Measurements from ENCODE around the gene SLFNL1. TPM values are rescaled to one million over a fixed set of nuclear protein-coding genes. Genes with fewer than 3 reads are reported as not detected.

The SLFNL1 gene
- total RNA-seq, 1 donor from 2014 or later, result 0.26 TPM

DNA sequence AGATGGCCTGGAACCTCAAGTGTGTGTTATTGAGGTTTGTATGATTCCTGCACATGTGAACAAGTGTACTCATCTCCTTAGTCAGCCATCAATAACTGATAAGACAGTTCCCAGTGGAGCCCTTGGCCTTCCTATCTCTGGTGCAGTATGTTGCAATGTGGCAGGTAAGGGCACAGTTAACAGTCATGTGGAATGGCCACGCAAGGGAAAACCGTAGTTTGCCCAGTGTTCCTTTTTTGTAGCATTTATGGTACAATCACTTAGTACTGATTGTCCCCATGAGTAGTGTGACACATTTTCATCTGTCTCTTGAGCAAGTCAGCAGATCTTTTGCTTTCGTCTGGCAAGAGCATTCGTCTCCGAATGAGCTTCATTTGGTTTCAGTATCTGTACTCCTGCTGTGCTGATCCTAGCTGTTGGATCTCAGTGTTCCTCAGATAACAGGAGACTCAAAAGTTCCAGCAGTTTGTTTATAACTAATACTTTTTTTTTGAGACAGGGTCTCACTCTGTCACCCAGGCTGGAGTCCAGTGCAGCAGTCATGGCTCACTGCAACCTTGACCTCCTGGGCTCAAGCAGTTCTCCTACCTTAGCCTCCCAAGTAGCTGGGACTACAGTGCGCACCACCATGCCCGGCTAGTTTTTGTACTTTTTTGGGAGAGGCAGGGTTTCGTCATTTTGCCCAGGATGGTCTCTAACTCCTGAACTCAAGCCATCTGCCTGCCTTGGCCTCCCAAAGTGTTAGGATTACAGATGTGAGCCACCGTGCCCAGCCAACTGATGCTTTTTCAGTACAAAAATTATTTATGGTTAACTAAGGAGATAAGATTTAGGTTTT is 33.9 kb downstream of the SLFNL1 start:
- H3K27me3 Mint-ChIP-seq, result no peaks in the 10 kb centered on the region

DNA sequence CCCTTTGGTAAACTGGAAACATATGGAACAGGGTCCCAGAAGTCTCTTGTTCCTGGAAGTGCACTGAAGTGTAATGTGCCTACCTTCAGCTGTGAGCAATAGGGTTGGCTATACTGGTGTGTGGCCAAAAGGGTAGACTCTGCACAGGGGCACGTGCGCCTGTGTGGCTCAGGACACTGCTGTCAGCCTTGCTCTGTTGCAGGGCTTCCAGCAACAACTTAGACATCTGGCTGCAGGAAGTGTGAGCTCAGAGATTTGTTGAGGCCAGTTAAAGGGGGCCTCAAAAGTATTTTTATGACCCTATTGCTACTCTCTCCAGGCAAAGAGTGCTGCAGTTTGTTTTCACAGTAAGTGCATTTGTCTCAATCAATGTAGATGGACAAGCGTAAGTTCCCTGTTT is 34.6 kb downstream of the SLFNL1 start:
- Mint-ChIP-seq H3K27me3 (no peaks in the 10 kb centered on the region), H3K4me1 (peaks cover 46% of the 10 kb centered on the region), H3K4me3 (no peak overlapping the region), H3K36me3 (ENCODE audit: low read depth) (peaks cover 95% of the 10 kb centered on the region), H3K27ac (no peak overlapping the region), H3K9me3 (no peaks in the 10 kb centered on the region)
- DNase-seq, result no peak
- intact Hi-C loops (cut with micrococcal nuclease), result no loop called here

More for the DNA sequence above, 33.9 kb downstream of the SLFNL1 start:
- Mint-ChIP-seq H3K36me3 (ENCODE audit: low read depth) (peaks cover 93% of the 10 kb centered on the region), H3K27ac (no peak overlapping the region), H3K9me3 (no peaks in the 10 kb centered on the region), H3K4me1 (peaks cover 40% of the 10 kb centered on the region), H3K4me3 (no peak overlapping the region)
- no peak for DNase-seq
- intact Hi-C loops (cut with micrococcal nuclease), result no loop called here

DNA sequence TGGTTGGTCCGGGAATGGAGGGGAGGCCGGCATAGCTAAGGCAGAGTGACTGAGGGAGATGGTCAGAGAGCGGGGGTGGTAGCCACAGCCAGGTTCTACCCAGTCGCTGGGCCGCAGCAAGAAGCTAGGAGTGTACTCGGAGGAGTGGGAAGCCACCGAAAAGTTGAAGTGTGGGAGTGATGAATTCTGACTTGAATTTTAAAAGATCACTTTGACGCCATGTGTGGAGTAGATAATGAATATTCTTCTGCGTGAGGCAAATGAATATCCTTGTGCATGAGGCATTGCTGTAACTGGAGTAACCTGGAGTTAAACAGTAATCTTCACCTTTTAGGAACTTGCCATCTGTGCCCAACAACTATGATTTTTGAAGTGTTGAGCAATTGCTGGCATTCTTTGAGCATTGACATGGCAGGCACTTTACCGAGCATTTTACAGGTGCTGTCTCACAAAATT is 35.2 kb downstream of the SLFNL1 start:
- Mint-ChIP-seq H3K36me3 (ENCODE audit: low read depth) (peaks cover 93% of the 10 kb centered on the region), H3K27me3 (no peaks in the 10 kb centered on the region), H3K4me1 (peaks cover 50% of the 10 kb centered on the region), H3K4me3 (peak overlapping the region; percentile 40), H3K9me3 (no peaks in the 10 kb centered on the region), H3K27ac (peak overlapping the region; percentile 84)
- intact Hi-C loops (cut with micrococcal nuclease), result no loop called here
- no peak for DNase-seq

DNA sequence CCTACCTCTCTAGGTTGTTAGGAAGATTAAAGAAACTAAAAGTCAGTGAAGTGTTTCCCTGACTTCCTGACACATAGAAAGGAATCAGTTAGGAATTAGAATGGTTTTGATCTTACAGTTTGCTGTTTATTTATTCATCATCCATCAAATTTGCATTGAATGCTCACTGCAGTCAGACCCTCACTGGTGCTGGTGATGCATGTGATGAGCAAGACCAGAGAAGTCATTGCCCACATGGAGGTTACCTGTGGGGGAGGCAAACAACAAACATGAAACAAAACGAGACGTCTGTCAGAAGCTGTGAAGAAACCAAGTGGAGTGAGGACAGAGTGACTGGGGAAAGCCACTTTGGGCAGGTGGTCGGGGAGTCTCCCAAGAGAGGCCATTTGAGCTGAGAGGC is 35.6 kb downstream of the SLFNL1 start:
- no peak for DNase-seq
- H3K27ac Mint-ChIP-seq, result peak overlapping the region; percentile 84
- intact Hi-C loops (cut with micrococcal nuclease), result loop anchor here (2.0 kb wide), 1 partner anchor 17 kb away; no protein-coding TSS in a partner anchor
- H3K27me3 Mint-ChIP-seq, result no peaks in the 10 kb centered on the region
- H3K36me3 Mint-ChIP-seq (ENCODE audit: low read depth), result peaks cover 93% of the 10 kb centered on the region
- H3K9me3 Mint-ChIP-seq, result no peaks in the 10 kb centered on the region
- peak overlapping the region; percentile 40 for H3K4me3 Mint-ChIP-seq
- H3K4me1 Mint-ChIP-seq, result peaks cover 54% of the 10 kb centered on the region

DNA sequence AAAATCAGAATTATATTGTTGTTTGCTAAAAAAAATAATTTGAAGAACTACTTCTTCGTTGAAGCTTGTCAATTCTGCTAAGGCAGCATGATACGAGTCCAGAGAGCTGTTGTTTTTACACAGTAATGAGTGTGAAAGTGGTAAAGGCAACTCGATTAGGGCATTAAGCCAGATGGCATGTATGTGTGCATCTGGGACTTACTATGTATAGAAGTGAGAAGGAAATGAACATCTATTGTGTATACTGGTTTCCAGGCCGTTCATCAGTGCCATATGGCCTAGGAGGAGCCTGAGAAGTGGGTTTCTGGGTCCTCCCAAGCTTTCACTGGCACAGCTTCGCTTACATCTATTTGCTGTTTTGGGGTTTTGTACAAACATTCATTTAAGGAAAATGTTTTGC is 36.4 kb downstream of the SLFNL1 start:
- Mint-ChIP-seq H3K27me3 (no peaks in the 10 kb centered on the region), H3K36me3 (ENCODE audit: low read depth) (peaks cover 93% of the 10 kb centered on the region), H3K27ac (peak overlapping the region; percentile 84), H3K4me1 (peaks cover 58% of the 10 kb centered on the region), H3K9me3 (no peaks in the 10 kb centered on the region), H3K4me3 (peak overlapping the region; percentile 25)
- intact Hi-C loops (cut with micrococcal nuclease), result loop anchor here (2.0 kb wide), 1 partner anchor 18 kb away; no protein-coding TSS in a partner anchor
- no peak for DNase-seq

DNA sequence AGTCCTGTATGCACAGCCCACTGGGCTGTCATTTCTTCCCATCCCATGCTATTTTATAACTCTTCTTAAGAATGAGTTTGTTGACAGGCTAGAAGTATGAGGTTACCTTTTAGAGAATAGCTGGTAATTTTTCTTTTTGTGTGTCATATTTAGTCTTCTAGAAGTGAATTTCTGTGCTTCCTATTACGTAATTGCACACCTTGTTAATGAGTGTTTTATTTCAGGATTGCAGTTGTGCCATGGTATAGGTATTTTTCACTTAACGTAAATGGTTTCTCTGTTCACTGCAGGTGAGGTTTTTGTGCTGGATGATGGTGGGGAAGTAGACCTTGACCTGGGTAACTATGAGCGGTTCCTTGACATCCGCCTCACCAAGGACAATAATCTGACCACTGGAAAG is 37.0 kb downstream of the SLFNL1 start:
- Mint-ChIP-seq H3K4me3 (peak overlapping the region; percentile 71), H3K4me1 (peaks cover 56% of the 10 kb centered on the region), H3K27me3 (no peaks in the 10 kb centered on the region), H3K36me3 (ENCODE audit: low read depth) (peaks cover 87% of the 10 kb centered on the region), H3K27ac (peak overlapping the region; percentile 95), H3K9me3 (no peaks in the 10 kb centered on the region)
- intact Hi-C loops (cut with micrococcal nuclease), result loop anchor here (1.0 to 5.0 kb wide), 3 partner anchors 18 to 1792 kb away; no protein-coding TSS in a partner anchor
- DNase-seq, result no peak

DNA sequence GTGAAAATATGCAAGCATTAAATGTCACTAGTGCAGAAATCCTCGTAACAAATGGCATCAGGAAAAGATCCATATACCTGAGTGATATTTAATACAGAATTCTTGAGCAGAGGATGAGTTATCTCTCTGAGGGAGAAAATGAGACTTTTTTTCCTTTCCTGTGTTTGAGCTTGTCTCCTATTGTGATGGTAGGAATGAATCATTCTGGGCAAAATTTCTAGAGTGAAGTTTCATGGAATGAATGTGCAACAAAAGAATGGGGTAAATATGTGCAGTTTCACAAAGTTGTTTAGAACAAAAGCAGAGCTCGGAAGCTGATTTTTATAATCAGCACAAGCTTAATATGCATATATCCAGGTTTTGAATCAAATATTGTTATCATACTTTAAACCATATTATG is 37.5 kb downstream of the SLFNL1 start:
- intact Hi-C loops (cut with micrococcal nuclease), result loop anchor here (1.0 to 5.0 kb wide), 3 partner anchors 19 to 1792 kb away; no protein-coding TSS in a partner anchor
- Mint-ChIP-seq H3K9me3 (no peaks in the 10 kb centered on the region), H3K4me1 (peaks cover 56% of the 10 kb centered on the region), H3K4me3 (peak overlapping the region; percentile 71), H3K27me3 (no peaks in the 10 kb centered on the region), H3K36me3 (ENCODE audit: low read depth) (peaks cover 82% of the 10 kb centered on the region), H3K27ac (peak overlapping the region; percentile 95)
- DNase-seq, result no peak

DNA sequence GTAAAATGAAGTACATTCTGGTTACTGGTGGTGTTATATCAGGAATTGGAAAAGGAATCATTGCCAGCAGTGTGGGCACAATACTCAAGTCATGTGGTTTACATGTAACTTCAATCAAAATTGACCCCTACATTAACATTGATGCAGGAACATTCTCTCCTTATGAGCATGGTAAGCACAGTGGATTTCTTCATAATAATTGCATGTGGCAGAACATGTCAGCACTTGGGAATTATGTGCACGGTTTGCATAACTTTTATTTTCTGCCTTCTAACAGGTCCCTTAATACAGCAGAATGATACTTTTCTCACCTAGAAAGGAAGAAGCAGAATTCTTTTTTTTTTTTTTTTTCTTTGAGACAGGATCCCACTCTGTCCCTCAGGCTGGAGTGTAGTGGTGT is 38.2 kb downstream of the SLFNL1 start:
- Mint-ChIP-seq H3K4me1 (peaks cover 57% of the 10 kb centered on the region), H3K36me3 (ENCODE audit: low read depth) (peaks cover 74% of the 10 kb centered on the region), H3K9me3 (no peaks in the 10 kb centered on the region), H3K27ac (peak overlapping the region; percentile 95), H3K27me3 (no peaks in the 10 kb centered on the region), H3K4me3 (peak overlapping the region; percentile 55)
- DNase-seq, result no peak
- intact Hi-C loops (cut with micrococcal nuclease), result loop anchor here (5.0 kb wide), 1 partner anchor 1791 kb away; no protein-coding TSS in a partner anchor

DNA sequence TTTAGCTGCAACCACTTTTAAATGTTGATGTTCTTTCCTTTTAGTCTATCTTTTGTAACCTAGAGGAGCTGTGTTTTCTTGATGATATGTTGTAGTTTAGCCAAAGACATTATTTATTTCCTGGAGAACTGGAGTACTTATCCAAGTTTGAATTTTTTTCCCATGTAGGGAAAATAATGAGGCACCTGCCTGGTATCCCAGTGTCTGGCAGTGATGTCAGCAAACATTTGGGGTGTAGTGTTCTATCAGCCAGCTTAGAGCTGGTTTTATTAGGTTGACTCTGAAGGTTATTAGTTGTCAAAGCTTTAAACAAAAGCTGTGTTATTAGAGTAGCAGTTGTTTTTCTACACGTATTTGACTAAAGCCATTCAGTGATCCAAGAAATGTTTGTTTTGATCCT is 38.8 kb downstream of the SLFNL1 start:
- DNase-seq, result no peak
- peak overlapping the region; percentile 91 for H3K4me3 Mint-ChIP-seq
- H3K27me3 Mint-ChIP-seq, result no peaks in the 10 kb centered on the region
- H3K4me1 Mint-ChIP-seq, result peaks cover 57% of the 10 kb centered on the region
- no peaks in the 10 kb centered on the region for H3K9me3 Mint-ChIP-seq
- peaks cover 69% of the 10 kb centered on the region for H3K36me3 Mint-ChIP-seq (ENCODE audit: low read depth)
- intact Hi-C loops (cut with micrococcal nuclease), result loop anchor here (5.0 kb wide), 1 partner anchor 1790 kb away; no protein-coding TSS in a partner anchor
- H3K27ac Mint-ChIP-seq, result peak overlapping the region; percentile 74

DNA sequence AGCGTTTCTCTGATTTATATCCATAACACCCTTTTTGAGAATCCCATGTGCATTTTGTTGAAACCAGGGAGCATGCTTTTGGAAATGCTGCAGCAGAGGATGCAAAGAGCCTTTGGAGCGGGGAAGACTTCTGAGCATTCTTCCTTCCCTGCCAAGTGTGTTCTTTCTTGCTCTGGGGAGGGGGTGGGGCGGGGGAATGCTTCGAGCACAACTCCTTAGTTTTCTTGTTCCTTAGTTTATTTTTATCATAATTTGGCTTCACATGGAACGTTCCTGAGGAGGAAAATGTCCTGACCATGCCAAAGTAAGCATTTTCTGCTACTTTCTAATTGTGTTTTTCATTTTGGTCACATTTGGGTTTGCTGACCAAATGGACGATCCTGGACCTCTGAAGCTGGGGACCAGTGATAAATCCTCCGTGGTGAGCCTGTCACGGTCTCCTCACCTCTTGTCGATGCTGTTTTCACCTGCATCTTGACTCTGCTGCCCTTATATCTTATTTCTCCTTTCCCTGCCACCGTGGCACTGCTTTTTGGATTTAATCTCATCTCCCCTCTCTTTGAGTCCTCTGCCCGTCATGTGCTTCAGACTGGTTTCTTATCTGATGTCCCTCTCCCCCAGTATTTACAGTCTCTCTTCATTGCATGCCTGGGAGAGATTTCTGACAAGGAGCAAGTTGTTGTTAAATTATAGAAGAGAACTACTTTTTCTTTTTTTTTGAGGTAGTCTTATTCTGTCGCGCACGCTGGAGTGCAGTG is 39.7 kb downstream of the SLFNL1 start:
- intact Hi-C loops (cut with micrococcal nuclease), result loop anchor here (5.0 kb wide), 1 partner anchor 1790 kb away; no protein-coding TSS in a partner anchor
- Mint-ChIP-seq H3K27me3 (no peaks in the 10 kb centered on the region), H3K4me3 (peak overlapping the region; percentile 91), H3K4me1 (peaks cover 56% of the 10 kb centered on the region), H3K9me3 (peaks cover 3% of the 10 kb centered on the region), H3K27ac (peak overlapping the region; percentile 74), H3K36me3 (ENCODE audit: low read depth) (peaks cover 60% of the 10 kb centered on the region)
- DNase-seq, result no peak

DNA sequence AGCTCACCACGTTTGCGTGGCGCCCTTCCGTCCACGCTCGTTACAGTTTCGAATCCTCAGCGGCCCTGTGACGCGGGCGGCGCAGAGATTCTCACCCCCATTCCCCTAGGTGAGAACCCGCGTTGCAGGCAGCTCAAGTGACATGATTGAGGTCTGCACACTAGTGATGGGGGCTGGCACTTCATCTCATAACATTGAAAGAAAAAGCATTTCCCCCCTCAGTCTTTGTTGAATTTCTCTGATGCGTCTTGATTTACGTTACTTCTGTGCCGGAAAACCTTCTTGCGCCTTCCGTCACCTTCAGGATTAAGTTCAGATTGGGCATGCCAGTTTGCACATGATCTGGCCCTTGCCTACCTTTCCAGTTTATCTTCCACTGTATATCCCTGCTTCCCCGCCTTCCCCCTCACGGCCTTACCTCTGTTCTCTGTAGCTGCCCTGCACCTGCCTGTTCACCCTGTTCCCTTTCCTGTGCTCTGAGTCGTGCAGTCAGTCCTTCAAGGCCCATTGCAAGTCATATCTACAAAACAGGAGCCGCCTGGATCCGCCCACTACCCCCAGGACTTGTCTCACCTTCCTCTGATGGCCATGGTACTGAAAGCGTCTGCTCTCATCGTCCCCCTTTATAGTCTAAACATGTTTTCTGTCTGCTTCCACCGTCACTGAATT is 40.9 kb downstream of the SLFNL1 start:
- H3K9me3 Mint-ChIP-seq, result peaks cover 4% of the 10 kb centered on the region
- H3K36me3 Mint-ChIP-seq (ENCODE audit: low read depth), result peaks cover 47% of the 10 kb centered on the region
- intact Hi-C loops (cut with micrococcal nuclease), result loop anchor here (5.0 kb wide), 1 partner anchor 1788 kb away; no protein-coding TSS in a partner anchor
- H3K4me3 Mint-ChIP-seq, result peak overlapping the region; percentile 91
- peak; percentile 86 for DNase-seq
- H3K27ac Mint-ChIP-seq, result peak overlapping the region; percentile 96
- peaks cover 53% of the 10 kb centered on the region for H3K4me1 Mint-ChIP-seq
- no peaks in the 10 kb centered on the region for H3K27me3 Mint-ChIP-seq

DNA sequence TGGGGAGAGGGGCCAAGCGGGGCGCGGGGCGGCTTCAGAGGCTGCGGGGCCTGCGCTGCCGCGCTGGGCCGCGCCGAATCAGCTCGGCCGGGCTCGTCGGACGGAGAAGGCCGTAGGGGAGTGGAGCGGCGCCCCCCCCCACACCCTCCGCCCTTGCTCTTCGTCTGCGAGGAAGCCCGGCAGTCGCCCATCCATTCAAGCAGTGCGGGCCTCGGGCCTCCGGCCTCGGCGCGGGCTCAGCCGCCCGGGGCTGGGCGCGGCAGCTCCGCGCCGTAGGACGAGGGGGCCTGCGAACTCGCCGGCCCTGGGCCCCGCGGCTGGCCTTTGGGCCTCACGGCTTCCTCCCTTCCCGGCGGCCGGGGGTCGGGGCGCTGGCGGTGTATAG is 41.5 kb downstream of the SLFNL1 start:
- peak overlapping the region; percentile 91 for H3K4me3 Mint-ChIP-seq
- no peaks in the 10 kb centered on the region for H3K27me3 Mint-ChIP-seq
- no peak for DNase-seq
- H3K36me3 Mint-ChIP-seq (ENCODE audit: low read depth), result peaks cover 42% of the 10 kb centered on the region
- peaks cover 4% of the 10 kb centered on the region for H3K9me3 Mint-ChIP-seq
- peak overlapping the region; percentile 96 for H3K27ac Mint-ChIP-seq
- intact Hi-C loops (cut with micrococcal nuclease), result loop anchor here (5.0 kb wide), 1 partner anchor 1788 kb away; no protein-coding TSS in a partner anchor
- H3K4me1 Mint-ChIP-seq, result peaks cover 47% of the 10 kb centered on the region
